GM19324 (cell line): ENCODE results near the gene KMT5C.

Experiments
- ATAC-seq: cut with Tn5 transposase; IDR thresholded peaks from one replicate; pipeline ENCODE4 v1.9.1; 2021; ENCODE audit warnings: mild to moderate bottlenecking, moderate library complexity; ENCODE audit not compliant: unreplicated experiment, low FRiP score

The KMT5C gene

DNA sequence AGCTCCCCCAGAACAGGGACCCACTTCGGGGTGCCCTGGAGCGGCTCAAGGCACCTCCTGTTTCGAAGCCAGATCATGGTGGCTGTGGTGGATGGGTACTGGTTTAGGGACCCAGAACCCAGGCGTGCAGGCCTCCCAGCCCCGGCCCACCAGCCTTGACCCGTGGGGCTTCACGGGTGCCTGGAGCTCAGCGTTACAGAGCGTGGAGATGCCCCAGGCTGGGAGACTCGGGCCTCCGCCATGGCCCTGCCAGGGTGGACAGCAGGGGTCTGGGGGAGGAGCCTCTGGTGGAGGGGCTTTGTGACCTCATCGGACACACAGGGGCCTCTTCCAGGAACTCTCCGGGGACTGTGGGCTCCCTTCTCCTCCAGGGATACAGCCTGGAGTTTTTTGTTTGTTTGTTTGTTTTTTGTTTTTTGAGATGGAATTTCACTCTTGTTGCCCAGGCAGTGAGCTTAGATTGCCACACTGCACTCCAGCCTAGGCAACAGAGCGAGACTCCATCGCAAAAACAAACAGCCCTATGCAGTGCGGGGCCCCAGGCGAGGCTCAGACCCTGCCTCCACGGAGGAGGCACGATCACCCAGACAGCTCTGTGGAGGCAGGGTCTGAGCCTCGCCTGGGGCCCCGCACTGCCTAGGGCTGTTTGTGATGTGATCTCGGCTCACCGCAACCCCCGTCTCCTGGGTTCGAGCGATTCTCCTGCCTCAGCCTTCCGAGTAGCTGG, 23.5 kb downstream of the KMT5C start, which contains the start of gene GARIN5B:
Gene GARIN5B (minus strand): TSS at position 271 of the 727 bp plus-strand sequence. CDS start 194 bp downstream, at position 77.
- no peak for ATAC-seq

GRCh38 chr19:55365245-55365644, 25.6 kb downstream of the KMT5C start:
- no peak for ATAC-seq

GRCh38 chr19:55365964-55366363, 26.3 kb downstream of the KMT5C start:
- ATAC-seq = no peak

GRCh38 chr19:55366790-55367189, 27.1 kb downstream of the KMT5C start:
- ATAC-seq = no peak

DNA sequence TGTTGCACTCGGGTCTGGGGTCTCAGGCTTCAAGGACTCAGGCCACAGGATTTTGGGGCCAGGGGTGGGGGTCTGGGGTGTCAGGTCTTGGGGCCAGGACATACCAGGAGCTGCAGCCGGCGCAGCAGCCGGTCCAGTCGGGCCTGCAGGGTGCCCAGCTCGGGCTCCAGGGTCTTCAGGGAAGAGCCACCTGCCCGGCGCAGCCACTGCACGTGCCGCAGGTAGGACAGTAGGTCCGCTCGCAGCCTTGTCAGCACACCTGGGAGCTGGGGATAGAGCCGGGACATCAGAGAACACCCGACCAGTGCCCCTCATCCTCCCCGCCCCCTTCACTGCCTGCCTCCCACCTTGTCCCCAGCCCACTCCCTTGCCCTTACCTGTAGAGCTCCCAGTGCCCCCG, 28.4 kb downstream of the KMT5C start:
- ATAC-seq = no peak

- no peak for ATAC-seq
Measured at GRCh38 chr19:55368701-55369563, 29.3 kb downstream of the KMT5C start.

- no peak for ATAC-seq
Measured at GRCh38 chr19:55369653-55370304, 30.1 kb downstream of the KMT5C start.

- ATAC-seq = no peak
Measured at GRCh38 chr19:55370305-55370988, 30.8 kb downstream of the KMT5C start, which contains the start of gene IL11. Gene IL11, minus strand, starts transcription at chr19:55370463. Its CDS starts 153 bp downstream, at chr19:55370310.

DNA sequence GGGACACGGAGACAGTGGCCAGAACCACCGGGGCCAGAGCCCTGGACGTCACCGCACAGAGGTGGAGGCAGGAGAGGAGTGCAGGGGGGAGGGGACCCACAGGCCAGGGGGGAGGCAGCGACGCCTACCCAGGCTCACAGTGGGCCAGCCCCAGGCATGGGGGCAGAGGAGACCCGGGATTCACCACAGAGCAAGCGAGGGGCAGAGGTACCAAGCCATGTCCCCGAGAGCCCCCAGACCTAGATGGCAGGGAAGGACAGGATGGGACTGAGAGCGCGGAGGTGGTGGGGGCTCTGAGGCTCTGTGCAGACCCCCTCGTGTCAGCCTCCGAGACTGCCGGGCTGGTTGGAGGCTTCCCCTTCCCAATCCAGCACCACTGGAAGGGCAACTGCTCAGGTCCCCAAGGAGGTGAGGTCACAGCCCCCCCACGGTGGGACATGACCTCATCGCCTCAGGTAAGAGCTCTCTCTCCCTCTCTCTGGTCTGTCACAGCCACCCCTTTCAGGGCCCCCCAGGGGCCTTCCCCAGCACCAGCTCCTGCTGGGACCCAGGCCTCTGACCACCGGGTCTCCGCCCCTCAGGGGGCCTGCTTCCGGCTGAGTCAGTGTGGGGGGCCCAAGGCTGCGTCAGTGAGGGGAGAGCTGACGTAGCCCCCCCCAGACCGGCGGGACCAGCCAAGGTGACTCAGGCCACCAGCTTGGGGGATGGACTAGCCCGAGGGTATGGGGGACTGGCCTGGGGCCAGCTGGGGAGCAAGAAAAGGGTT, 32.8 kb downstream of the KMT5C start:
- ATAC-seq = no peak

DNA sequence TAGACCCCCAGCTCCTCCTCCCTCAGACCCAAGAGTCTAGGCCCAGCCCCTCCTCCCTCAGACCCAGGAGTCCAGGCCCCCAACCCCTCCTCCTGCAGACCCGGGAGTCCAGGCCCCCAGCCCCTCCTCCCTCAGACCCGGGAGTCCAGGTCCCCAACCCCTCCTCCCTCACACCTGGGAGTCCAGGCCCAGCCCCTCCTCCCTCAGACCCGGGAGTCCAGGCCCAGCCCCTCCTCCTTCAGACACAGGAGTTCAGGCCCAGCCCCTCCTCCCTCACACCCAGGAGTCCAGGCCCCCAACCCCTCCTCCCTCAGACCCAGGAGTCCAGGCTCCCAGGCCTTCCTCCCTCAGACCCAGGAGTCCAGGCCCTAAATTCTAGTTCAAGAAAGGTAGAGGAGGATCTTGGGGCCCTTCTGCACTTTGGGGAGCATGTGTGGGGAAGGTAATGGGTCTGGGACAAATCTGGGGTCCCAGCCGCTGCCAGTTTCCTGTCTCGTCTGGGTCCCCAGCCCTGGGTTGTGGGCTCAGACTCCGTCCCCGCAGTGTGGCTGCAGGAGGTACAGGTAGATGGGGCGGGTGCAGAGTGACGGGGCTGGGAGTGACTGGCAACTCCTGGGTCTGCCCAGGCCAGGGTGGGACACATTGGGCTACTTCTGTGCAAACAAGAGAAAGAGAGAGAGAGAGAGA, 33.8 kb downstream of the KMT5C start:
- ATAC-seq = no peak

GRCh38 chr19:55373993-55374757, 34.5 kb downstream of the KMT5C start:
- no peak for ATAC-seq

DNA sequence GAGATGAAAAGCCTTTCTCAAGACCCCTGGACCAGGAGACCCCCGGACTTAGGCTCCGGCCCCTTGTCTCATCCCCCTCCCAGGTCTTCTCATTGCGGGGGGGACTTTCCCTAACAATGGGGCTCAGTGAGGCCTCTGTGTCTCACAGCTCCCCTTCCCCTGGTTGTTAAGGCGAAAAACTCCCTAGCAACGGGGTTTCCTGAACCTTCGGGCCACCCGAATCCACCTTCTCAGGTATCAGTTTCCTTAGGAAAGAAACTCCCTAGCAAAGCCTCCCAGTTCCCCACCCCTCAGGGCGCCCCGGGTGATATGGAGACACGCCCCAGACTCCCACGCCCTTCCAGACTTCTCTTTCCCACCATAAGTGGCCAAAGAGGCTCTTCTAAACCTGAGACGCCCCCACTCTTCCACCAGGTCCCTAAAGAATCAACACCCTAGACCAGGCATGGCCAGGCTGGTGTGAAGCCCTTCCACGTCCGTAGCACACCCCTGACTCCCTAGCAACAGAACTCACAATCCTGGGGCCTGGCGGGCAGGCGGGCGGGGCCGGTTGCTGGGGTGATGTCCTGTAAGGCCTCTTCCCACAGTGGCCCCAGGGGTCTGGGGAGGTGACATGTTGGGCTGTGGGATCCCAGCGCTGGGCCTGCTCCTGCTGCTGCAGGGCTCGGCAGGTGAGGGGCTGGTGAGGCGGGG, 36.7 kb downstream of the KMT5C start, which contains the start of gene TMEM190:
Gene TMEM190 (plus strand): TSS at position 586 of the 693 bp plus-strand sequence. CDS start 28 bp downstream, at position 614.
- no peak for ATAC-seq

GRCh38 chr19:55377356-55378131, 37.9 kb downstream of the KMT5C start:
- ATAC-seq = no peak

DNA sequence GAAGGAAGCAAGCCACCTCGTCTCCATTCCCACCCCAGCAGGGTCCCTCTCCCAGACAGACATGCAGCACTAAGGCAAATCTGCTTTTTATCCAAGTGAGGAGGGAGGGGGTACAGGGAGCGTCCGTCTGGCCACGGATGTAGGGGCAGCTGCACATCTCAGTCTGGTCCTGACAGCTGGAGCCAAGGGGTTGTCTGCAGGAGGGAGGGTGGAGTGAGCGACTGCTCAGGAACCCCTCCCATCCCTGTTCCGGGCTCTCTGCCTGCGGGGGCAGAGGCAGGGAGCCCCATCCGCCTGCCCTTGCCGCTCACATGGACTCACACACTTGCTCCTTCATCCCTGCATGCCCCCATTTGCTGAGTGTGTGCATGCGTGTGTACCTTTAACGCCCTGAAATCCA, 39.5 kb downstream of the KMT5C start:
- no peak for ATAC-seq

DNA sequence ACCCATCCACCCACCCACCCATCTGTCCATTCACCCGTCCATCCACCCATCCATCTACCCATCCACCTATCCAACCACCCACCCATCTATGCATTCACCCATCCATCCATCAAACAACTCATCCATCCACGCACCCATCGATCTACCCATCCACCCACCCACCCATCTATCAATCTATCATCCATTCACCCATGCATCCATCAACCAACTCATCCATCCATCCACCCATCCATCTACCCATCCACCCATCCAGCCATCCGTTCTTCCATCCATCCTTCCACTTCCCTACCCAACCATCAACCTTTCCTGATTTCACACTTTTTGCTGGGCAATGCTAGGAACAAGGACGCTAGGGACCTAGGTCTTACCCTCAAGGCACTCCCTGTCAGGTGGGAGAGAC, 42.3 kb downstream of the KMT5C start:
- ATAC-seq = no peak

DNA sequence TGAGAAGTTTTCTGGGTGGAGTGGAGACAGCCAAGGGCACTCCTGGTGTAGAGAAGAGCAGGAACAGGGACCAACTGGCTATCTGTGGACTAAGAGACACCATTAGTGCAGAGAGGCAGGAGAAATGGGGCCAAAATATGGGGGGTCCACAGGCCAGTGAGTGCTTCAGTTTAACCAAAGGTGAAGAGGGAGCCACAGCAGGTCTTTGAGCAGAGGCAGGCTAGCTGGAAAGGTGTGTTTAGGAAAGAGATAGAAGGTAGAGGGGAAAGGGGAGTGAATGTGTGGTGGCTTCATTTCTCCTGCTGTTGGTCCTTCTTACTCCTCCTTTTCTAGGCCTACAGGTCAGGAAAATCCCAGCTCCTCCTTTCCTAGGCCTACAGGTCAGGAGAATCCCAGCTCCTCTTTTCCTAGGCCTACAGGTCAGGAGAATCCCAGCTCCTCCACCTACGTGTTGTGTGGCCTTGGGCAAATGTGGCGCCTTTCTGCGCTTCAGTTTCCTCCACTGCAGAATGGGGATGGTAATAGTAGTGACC, 42.9 kb downstream of the KMT5C start:
- no peak for ATAC-seq
